ENCODE results near the gene TOP3A. TPM values are rescaled to one million over a fixed set of nuclear protein-coding genes. Genes with fewer than 3 reads are reported as not detected.
"Not testable (repeated sequence)": the region's sequence is repeated elsewhere in the genome, so short reads cannot be mapped to it uniquely, and the experiment has no call there.

TOP3A gene
- total RNA-seq, 1 donor from 2014 or later = 38.6 TPM

- DNase-seq (ENCODE audit: extremely low read depth, low read depth, low spot score) = no peak
Observed at GRCh38 chr17:18323507-18324139, 8.8 kb upstream of the TOP3A start.

DNA sequence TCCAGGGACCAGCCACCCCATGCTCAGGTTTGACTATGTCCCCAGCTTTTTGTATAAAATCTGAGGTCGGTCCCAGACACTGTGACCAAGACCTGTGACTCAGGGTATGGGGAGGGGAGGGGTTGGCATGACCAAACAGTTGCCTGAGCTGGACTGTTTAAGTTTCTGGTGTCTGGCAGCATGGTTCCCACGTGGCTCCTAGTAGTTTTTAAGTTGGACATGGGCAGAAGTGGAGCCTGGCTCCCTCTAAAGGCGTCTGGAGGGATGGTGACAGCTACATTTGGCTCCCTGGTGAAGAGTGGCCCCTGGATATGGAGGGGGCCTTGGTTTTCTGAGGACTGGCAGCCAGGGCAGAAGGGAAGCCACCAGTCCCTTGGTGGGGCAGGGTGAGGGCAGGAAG is 8.2 kb upstream of the TOP3A start:
- no peak for DNase-seq (ENCODE audit: extremely low read depth, low read depth, low spot score)

DNA sequence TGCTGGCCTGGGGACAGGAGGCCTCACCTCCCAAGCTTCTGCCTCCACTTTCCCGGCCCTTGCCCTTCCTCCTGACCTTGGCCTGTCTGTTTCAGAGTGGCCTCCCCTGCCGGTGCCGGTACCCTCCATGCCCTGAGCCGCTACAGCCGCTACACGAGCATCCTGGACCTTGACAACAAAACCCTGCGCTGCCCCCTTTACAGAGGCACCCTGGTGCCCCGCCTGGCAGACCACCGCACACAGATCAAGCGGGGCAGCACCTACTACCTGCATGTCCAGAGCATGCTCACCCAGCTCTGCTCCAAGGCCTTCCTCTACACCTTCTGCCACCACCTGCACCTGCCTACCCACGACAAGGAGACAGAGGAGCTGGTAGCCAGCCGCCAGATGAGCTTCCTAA is 7.7 kb upstream of the TOP3A start:
- no peak for DNase-seq (ENCODE audit: extremely low read depth, low read depth, low spot score)

DNA sequence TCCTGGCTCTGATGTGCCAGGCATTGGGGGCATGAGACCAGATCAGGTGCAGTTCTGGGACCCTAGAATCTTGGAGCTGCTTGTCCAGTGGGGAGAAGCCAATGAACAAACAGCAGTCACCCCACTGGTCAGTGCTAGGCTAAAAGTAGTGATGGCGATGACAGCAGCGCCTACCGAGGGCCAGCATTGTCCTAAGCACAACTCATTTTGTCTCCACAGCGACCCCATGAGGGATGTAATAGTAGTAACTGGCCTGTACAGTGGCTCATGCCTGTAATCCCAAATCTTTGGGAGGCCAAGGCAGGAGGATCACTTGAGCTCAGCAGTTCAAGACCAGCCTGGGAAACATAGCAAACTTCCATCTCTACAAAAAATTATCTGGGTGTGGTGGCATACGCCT is 6.5 kb upstream of the TOP3A start:
- DNase-seq (ENCODE audit: extremely low read depth, low read depth, low spot score) = no peak

GRCh38 chr17:18320301-18320700 is 5.5 kb upstream of the TOP3A start:
- no peak for DNase-seq (ENCODE audit: extremely low read depth, low read depth, low spot score)

- DNase-seq (ENCODE audit: extremely low read depth, low read depth, low spot score) = no peak
Observed at GRCh38 chr17:18319604-18320256, 4.9 kb upstream of the TOP3A start.

GRCh38 chr17:18318771-18319450 is 4.1 kb upstream of the TOP3A start:
- no peak for DNase-seq (ENCODE audit: extremely low read depth, low read depth, low spot score)

DNA sequence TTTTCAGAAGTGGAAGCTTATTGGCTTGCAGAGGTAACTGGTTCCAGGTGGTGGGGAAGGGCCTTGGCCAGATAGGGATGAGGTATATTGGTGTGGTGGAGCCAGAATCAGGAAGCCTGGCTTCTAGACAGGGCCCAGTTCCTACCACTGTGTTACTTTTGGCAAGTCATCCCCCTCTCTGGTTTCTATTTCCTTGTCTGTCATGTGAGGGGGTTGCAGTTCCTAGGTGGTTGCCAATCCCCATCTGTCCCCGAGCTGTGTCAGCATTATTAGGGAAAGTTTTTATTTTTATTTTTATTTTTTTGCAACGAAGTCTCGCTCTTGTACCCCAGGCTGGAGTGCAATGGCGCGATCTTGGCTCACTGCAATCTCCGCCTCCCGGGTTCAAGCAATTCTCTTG is 3.3 kb upstream of the TOP3A start:
- DNase-seq (ENCODE audit: extremely low read depth, low read depth, low spot score) = no peak

DNA sequence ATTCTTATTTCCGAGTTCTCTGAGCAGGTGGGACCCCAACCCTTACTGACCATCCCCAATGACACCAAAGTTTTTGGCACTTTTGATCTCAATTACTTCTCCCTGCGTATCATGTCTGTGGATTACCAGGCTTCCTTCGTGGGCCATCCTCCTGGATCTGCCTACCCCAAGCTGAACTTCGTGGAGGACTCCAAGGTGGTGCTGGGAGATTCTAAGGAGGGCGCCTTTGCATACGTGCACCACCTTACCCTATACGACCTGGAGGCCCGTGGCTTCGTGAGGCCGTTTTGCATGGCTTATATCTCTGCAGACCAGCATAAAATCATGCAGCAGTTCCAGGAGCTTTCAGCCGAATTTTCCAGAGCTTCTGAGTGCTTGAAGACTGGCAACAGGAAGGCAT is 1.2 kb upstream of the TOP3A start:
- no peak for DNase-seq (ENCODE audit: extremely low read depth, low read depth, low spot score)

GRCh38 chr17:18315562-18315922 is 748 bp upstream of the TOP3A start:
- DNase-seq (ENCODE audit: extremely low read depth, low read depth, low spot score) = no peak

- DNase-seq (ENCODE audit: extremely low read depth, low read depth, low spot score) = no peak
Observed at GRCh38 chr17:18314059-18314730, 599 bp downstream of the TOP3A start.

- no peak for DNase-seq (ENCODE audit: extremely low read depth, low read depth, low spot score)
Observed at GRCh38 chr17:18309202-18309601, 5.6 kb downstream of the TOP3A start.

DNA sequence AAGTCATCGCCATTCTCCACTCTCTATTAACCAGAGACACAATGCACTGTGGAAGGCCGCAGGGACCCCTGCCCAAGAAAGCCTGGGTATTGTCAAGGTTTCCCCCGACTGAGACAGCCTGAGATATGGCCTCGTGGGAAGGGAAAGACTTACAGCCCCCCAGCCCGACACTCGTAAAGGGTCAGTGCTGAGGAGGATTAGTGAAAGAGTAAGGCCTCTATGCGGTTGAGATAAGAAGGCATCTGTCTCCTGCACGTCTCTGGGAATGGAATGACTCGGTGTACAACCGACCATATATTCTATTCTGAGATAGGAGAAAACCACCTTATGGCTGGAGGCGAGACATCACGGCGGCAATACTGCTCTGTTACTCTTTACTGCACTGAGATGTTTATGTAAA is 11.6 kb downstream of the TOP3A start:
- DNase-seq (ENCODE audit: extremely low read depth, low read depth, low spot score) = not testable (repeated sequence)

- no peak for DNase-seq (ENCODE audit: extremely low read depth, low read depth, low spot score)
Observed at GRCh38 chr17:18300725-18301480, 13.9 kb downstream of the TOP3A start.

DNA sequence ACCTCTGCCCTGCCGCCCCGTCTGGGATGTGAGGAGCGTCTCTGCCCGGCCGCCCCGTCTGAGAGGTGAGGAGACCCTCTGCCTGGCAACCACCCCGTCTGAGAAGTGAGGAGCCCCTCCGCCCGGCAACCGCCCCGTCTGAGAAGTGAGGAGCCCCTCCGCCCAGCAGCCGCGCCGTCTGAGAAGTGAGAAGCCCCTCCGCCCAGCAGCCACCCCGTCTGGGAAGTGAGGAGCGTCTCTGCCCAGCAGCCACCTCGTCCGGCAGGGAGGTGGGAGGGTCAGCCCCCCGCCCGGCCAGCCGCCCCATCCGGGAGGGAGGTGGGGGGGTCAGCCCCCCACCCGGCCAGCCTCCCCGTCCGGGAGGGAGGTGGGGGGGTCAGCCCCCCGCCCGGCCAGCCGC is 16.7 kb downstream of the TOP3A start:
- DNase-seq (ENCODE audit: extremely low read depth, low read depth, low spot score) = not testable (repeated sequence)

DNA sequence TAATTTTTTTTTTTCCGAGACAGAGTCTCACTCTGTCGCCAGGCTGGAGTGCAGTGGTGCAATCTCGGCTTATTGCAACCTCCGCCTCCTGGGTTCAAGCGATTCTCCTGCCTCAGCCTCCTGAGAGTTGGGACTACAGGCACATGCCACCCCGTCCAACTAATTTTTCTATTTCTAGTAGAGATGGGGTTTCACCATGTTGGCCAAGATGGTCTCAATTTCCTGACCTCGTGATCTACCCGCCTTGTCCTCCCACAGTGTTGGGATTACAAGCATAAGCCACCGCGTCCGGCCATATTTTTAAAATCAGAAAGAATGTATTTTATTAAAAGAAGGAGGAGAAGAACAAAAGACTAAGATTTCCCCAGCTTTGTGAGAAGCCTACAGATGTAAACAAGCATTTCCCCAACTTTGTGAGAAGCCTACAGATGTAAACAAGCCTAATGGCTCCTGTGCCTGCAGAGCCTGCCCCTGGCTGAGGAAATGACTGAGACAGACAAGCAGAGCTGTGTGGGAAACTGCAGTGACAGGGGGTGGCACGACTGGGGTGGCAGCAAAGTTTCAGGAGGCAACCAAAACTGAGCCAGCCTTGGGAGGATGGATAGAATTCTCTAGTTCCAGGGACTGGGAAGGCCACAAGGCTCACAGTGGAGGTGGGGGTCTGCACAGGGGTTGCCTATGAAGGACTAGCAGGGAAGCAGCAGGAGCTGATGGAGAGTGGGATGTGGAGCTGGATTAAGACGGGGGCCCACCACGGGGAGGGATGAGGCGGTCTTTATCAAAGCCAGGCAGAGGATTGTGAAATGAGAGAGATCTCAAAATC is 22.9 kb downstream of the TOP3A start:
- no peak for DNase-seq (ENCODE audit: extremely low read depth, low read depth, low spot score)

- no peak for DNase-seq (ENCODE audit: extremely low read depth, low read depth, low spot score)
Observed at GRCh38 chr17:18285296-18285695, 29.5 kb downstream of the TOP3A start.

GRCh38 chr17:18281788-18282187 is 33.0 kb downstream of the TOP3A start:
- no peak for DNase-seq (ENCODE audit: extremely low read depth, low read depth, low spot score)

DNA sequence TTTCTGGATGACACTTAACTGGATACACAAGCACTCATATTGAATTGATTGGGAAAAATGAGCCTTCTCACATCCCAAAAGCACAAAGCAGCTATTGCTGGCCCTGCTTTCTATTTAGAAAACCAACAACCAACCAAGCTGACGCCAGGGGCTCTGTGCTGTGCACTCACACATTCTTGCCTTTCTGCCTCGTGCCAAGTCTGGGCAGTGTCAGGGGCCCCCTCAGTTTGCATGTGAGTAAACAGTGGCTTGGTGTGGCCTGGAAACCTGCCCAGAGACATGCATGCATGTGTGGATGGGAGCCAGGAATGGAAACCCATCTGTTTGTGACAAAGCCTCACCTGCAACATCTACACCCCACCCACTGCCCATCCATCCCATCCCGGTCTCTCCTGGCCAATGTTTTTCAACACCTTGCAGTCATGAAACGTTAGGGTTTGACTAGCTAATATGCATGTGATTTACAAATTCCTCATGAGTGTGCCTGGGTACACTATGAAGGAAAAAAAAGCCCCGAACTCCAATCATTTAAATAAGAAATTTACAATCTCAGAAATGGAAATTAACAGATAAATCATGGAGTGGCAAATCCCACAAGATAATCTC is 33.9 kb downstream of the TOP3A start:
- DNase-seq (ENCODE audit: extremely low read depth, low read depth, low spot score) = no peak

GRCh38 chr17:18280249-18280648 is 34.5 kb downstream of the TOP3A start:
- DNase-seq (ENCODE audit: extremely low read depth, low read depth, low spot score) = no peak
